B cell (primary cell): ENCODE data around the gene GLRA3.

Experiments used
- EZH2 ChIP-seq: IDR thresholded peaks from 2 replicates; pipeline ENCODE4 v1.6.1; 2012; ENCODE audit warnings: borderline replicate concordance, low read depth, mild to moderate bottlenecking, moderate library complexity, low read length; ENCODE audit not compliant: insufficient read depth, poor library complexity, severe bottlenecking
- TF ChIP-seq, protein P1 (sequence below): fragments of 200-600 bp; IDR thresholded peaks from one replicate; pipeline ENCODE4 v1.8.0; 2022; ENCODE audit warnings: antibody characterized with exemption, mild to moderate bottlenecking

DNA sequence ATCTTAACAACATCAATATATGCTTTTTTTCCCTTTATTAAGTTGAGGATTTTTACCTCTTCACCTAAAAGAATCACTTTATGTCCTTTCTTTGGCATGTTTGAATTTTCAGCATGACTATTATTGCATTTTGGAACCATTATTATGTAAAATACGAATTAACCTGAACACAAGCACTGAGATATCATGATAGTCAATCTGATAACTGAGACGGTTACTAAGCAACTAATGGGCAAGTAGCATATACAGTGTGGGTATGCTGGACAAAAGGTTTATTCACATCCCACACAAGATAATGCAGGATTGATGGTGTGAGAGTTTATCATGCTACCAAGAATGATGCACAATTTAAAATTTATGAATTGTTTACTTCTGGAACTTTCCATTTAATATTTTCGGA is 24.6 kb upstream of the GLRA3 start:
- TF ChIP-seq, protein P1, sequence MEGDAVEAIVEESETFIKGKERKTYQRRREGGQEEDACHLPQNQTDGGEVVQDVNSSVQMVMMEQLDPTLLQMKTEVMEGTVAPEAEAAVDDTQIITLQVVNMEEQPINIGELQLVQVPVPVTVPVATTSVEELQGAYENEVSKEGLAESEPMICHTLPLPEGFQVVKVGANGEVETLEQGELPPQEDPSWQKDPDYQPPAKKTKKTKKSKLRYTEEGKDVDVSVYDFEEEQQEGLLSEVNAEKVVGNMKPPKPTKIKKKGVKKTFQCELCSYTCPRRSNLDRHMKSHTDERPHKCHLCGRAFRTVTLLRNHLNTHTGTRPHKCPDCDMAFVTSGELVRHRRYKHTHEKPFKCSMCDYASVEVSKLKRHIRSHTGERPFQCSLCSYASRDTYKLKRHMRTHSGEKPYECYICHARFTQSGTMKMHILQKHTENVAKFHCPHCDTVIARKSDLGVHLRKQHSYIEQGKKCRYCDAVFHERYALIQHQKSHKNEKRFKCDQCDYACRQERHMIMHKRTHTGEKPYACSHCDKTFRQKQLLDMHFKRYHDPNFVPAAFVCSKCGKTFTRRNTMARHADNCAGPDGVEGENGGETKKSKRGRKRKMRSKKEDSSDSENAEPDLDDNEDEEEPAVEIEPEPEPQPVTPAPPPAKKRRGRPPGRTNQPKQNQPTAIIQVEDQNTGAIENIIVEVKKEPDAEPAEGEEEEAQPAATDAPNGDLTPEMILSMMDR = no peak
- TF ChIP-seq EZH2 = no peak
